GM23338 (cell line): Measurements from ENCODE around the gene SIGLEC15.

Source experiments
- CTCF ChIP-seq, 2 experiments: fragments of 200-600 bp in 1 of 2; sonication (generic) in 1 of 2; conservative IDR thresholded peaks; 2 replicates each; pipeline versions ENCODE4 v1.5.1 to v1.6.1; 2016 to 2017; ENCODE audit warnings: antibody characterized with exemption in 2 of 2, low read depth in 2 of 2, mild to moderate bottlenecking in 2 of 2, moderate library complexity in 1 of 2
- ETS1 ChIP-seq: IDR thresholded peaks from 2 replicates; pipeline ENCODE4 v1.6.1; 2016; ENCODE audit warnings: antibody characterized with exemption
- EZH2 ChIP-seq: fragments of 200-600 bp; sonication (generic); IDR thresholded peaks from one replicate; pipeline ENCODE4 v1.8.0; 2017; ENCODE audit warnings: antibody characterized with exemption, mild to moderate bottlenecking, low read depth; ENCODE audit not compliant: unreplicated experiment
- EZH2phosphoT487 ChIP-seq: fragments of 200-600 bp; sonication (generic); IDR thresholded peaks from one replicate; pipeline ENCODE4 v1.8.1; 2018; ENCODE audit warnings: antibody characterized with exemption; ENCODE audit not compliant: unreplicated experiment
- POLR2AphosphoS5 ChIP-seq: IDR thresholded peaks from 2 replicates; pipeline ENCODE4 v1.6.1; 2016; ENCODE audit warnings: antibody characterized with exemption, low read depth
- REST ChIP-seq: IDR thresholded peaks from one replicate; pipeline ENCODE4 v1.6.1; 2018; ENCODE audit warnings: antibody characterized with exemption; ENCODE audit not compliant: unreplicated experiment
- ZNF114 ChIP-seq: fragments of 250-450 bp; sonication (Bioruptor Pico); IDR thresholded peaks from 2 replicates; pipeline ENCODE4 v1.5.0; 2020; ENCODE audit warnings: mild to moderate bottlenecking, moderate library complexity

- TF ChIP-seq EZH2 (no peak), CTCF (conservative IDR thresholded peaks at IDR 0.05; ENCODE audit: low read depth in 2 of 2) (no peak), ETS1 (no peak), EZH2phosphoT487 (no peak), REST (no peak), POLR2AphosphoS5 (no peak), ZNF114 (CRISPR knock-in tag) (no peak)
Observed at GRCh38 chr18:45841060-45841764, 15.7 kb downstream of the SIGLEC15 start.
